Epidermal melanocyte (primary cell): ENCODE measurements around the gene SYNRG.

Source experiments
- DNase-seq: peaks from one replicate; pipeline ENCODE4 v3.0.0; 2011; ENCODE audit warnings: low spot score; ENCODE audit not compliant: insufficient read length

SYNRG gene

GRCh38 chr17:37476431-37477120 is 132.6 kb downstream of the SYNRG start:
- no peak for DNase-seq

GRCh38 chr17:37475731-37476420 is 133.3 kb downstream of the SYNRG start:
- DNase-seq: no peak

- DNase-seq: no peak
Measured at GRCh38 chr17:37470181-37470580, 139.0 kb downstream of the SYNRG start.

GRCh38 chr17:37466471-37466870 is 142.7 kb downstream of the SYNRG start:
- DNase-seq: no peak

GRCh38 chr17:37465069-37465616 is 144.1 kb downstream of the SYNRG start:
- no peak for DNase-seq
